Dendritic cell treated with granulocyte-macrophage colony-stimulating factor and Interleukin-4, amounts not matched to agents 40 ng/mL and 50 ng/mL, for 4 days (primary cell): Measurements from ENCODE around the gene TAP1.
A peak's percentile ranks its signal among the peaks of the same experiment; 100 is the strongest.
"Not testable (repeated sequence)": the region's sequence is repeated elsewhere in the genome, so short reads cannot be mapped to it uniquely, and the experiment has no call there.

Source experiments
- H3K27ac Mint-ChIP-seq: one replicate; pipeline ENCODE4 v1.8.0; 2022; ENCODE audit warnings: mild to moderate bottlenecking, mixed read lengths
- H3K27me3 Mint-ChIP-seq: one replicate; pipeline ENCODE4 v1.8.0; 2022; ENCODE audit warnings: mild to moderate bottlenecking, mixed read lengths
- H3K36me3 Mint-ChIP-seq: one replicate; pipeline ENCODE4 v1.8.0; 2022; ENCODE audit warnings: low read depth, mixed read lengths
- H3K4me1 Mint-ChIP-seq: one replicate; pipeline ENCODE4 v1.8.0; 2022; ENCODE audit warnings: low read depth, mixed read lengths
- H3K4me3 Mint-ChIP-seq: one replicate; pipeline ENCODE4 v1.8.0; 2022; ENCODE audit warnings: mild to moderate bottlenecking, moderate library complexity, mixed read lengths
- H3K9me3 Mint-ChIP-seq: one replicate; pipeline ENCODE4 v1.8.0; 2022; ENCODE audit warnings: mixed read lengths
- intact Hi-C: fragments of 100-400 bp; cut with micrococcal nuclease; formaldehyde crosslinking; loops from one replicate; pipeline ENCODE4 v1.15.0; 2022

Gene TAP1

DNA sequence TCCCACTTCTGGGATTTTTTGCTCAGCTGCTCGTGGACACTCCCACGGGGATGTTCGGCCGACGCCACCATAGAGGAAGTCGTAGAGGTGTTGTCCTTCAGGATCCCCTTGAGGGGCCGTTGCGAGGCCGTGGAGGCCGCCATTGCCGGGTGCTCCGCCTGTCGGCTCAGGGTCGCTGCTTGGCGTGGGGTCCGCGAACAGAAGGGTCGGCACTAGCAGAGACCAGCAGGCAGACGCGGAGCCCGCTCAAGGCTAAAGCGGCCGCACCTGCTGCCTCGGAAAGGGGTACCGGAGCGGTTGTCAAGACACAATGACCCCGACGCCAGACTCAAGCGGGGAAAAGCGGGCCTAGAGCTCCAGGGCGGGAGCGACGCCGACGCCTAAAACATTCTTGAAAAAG is 26.2 kb upstream of the TAP1 start:
- Mint-ChIP-seq H3K27me3 (peaks cover 30% of the 10 kb centered on the region), H3K4me1 (peaks cover 12% of the 10 kb centered on the region), H3K4me3 (peak overlapping the region; percentile 15), H3K9me3 (no peaks in the 10 kb centered on the region), H3K36me3 (no peaks in the 10 kb centered on the region), H3K27ac (no peak overlapping the region)
- intact Hi-C loops: loop anchor here (10.0 kb wide), 1 partner anchor 215 kb away; no protein-coding TSS in a partner anchor

DNA sequence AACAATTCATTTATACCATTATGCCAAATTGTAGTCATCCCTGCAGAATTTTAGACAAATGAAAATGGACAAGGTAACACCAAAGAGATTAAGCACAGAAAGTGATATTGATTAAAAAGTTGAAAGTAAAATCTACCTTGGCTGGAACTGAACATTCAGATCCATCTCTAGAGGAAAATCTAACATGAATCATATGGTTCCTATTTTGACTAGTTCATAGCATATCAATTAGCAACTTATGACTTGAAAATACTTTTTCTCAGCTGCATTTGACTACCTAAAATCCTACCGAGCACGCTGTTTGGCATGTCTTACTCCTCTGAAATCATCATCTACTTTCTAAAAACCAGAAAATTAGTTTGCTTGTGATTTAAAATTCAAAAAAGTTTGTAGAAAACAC is 23.1 kb upstream of the TAP1 start:
- Mint-ChIP-seq H3K9me3 (no peaks in the 10 kb centered on the region), H3K4me1 (no peaks in the 10 kb centered on the region), H3K27me3 (peaks cover 44% of the 10 kb centered on the region), H3K36me3 (no peaks in the 10 kb centered on the region), H3K27ac (no peak overlapping the region), H3K4me3 (no peak overlapping the region)
- intact Hi-C loops: no loop called here

DNA sequence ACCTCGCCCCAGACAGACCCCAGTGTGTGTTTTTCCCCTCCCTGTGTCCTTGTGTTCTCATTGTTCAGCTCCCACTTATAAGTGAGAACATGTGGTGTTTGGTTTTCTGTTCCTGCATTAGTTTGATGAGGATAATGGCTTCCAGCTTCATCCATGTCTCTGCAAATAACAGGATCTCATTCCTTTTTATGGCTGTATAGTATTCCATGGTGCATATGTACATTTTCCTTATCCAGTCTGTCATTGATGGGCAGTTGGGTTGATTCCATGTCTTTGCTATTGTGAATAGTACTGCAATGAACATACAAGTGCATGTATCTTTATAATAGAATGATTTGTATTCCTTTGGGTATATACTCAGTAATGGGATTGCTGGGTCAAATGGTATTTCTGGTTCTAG is 20.4 kb upstream of the TAP1 start:
- H3K27ac Mint-ChIP-seq, H3K9me3 Mint-ChIP-seq, H3K4me3 Mint-ChIP-seq, H3K4me1 Mint-ChIP-seq, H3K36me3 Mint-ChIP-seq, intact Hi-C loops: not testable (repeated sequence)
- peaks cover 39% of the 10 kb centered on the region for H3K27me3 Mint-ChIP-seq

DNA sequence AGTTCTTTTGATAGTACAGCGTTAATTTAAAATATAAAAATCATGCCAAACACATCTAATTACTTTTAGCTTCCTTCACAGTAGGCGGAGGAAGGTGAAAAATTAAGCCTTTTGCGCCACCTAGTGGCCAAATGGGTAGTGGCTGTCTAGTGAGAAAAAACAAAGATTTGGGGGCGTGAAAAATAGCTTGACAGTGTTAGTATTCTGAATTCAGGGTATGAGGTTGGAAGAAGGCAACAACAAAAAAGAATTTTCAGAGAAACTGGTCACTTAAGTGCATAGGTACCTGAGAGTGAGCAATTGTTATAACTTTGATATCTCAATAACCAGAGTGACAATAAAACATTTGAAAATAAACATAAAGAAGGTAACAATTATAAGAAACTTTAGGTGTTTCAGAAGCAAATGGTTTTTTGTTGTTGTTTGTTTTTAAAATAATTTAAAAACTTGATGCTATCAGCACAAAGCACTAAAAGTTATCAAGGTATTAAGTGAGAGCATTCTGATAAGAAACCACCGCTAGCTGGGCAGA is 14.8 kb upstream of the TAP1 start:
- Mint-ChIP-seq H3K36me3 (no peaks in the 10 kb centered on the region), H3K27ac (no peak overlapping the region), H3K9me3 (no peaks in the 10 kb centered on the region), H3K27me3 (peaks cover 24% of the 10 kb centered on the region), H3K4me1 (peaks cover 16% of the 10 kb centered on the region), H3K4me3 (no peak overlapping the region)
- intact Hi-C loops: loop anchor here (1.0 to 10.0 kb wide), 4 partner anchors 30 to 456 kb away; partner anchors contain the start of gene TAP2

DNA sequence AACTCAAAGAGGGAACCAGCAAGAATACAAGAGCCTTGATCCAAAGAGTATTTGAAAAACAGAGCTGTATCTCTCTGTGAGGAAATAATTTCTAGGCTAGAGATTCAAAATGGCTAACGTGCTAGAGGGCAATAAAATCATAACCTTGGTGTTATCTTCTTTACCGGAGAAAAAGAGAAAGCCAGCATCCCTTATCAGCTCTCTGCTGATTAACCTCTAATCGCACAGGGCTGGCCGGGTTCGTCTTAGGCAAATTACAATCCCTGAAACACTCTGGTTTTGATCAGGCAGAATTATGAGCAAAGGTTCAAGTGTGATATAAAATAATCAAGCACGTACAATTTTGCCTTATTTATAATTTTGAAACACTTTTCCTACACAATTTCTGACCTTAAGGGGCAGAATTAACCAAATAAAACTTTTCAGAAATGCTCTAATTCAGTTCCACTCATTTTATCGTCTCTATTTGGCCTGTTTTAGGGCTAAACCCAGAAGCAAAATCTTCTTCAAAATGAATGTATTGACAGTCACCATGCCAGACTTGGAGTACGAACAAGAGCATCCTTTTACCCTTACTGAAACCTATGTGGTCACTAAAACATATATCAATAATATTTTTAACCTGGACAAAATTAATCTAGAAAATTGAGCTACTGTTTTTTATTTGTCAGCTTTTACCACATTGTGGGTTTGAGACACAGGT is 14.2 kb upstream of the TAP1 start:
- Mint-ChIP-seq H3K4me1 (peaks cover 22% of the 10 kb centered on the region), H3K36me3 (no peaks in the 10 kb centered on the region), H3K4me3 (no peak overlapping the region), H3K27me3 (peaks cover 21% of the 10 kb centered on the region), H3K27ac (no peak overlapping the region), H3K9me3 (no peaks in the 10 kb centered on the region)
- intact Hi-C loops: loop anchor here (1.0 to 10.0 kb wide), 4 partner anchors 29 to 455 kb away; partner anchors contain the start of gene TAP2

DNA sequence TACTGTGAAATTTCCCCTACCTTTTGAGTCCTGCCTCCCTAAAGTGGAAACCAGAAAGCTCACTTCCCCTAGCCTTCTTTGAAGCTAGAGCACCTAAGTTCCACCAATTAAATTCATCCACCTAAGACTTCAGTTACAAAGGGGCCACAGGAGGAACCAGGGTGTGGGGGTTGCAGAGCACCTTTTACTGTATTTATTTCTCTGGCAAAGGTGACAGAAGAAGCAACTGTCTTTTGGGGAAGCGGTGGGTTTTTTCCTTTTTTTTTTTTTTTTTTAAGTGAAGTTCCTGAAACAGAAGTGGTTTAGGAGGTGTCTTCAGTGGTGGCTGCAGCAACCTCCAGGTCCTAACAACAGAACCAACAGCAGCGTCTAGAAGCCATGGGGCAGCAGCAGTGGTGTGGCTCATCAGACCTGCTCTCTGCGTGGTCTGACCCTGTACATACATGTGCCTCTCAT is 13.5 kb upstream of the TAP1 start:
- Mint-ChIP-seq H3K4me1 (peaks cover 24% of the 10 kb centered on the region), H3K4me3 (no peak overlapping the region), H3K27ac (no peak overlapping the region), H3K9me3 (no peaks in the 10 kb centered on the region), H3K36me3 (no peaks in the 10 kb centered on the region), H3K27me3 (peaks cover 19% of the 10 kb centered on the region)
- intact Hi-C loops: loop anchor here (5.0 to 10.0 kb wide), 3 partner anchors 45 to 455 kb away; no protein-coding TSS in a partner anchor

DNA sequence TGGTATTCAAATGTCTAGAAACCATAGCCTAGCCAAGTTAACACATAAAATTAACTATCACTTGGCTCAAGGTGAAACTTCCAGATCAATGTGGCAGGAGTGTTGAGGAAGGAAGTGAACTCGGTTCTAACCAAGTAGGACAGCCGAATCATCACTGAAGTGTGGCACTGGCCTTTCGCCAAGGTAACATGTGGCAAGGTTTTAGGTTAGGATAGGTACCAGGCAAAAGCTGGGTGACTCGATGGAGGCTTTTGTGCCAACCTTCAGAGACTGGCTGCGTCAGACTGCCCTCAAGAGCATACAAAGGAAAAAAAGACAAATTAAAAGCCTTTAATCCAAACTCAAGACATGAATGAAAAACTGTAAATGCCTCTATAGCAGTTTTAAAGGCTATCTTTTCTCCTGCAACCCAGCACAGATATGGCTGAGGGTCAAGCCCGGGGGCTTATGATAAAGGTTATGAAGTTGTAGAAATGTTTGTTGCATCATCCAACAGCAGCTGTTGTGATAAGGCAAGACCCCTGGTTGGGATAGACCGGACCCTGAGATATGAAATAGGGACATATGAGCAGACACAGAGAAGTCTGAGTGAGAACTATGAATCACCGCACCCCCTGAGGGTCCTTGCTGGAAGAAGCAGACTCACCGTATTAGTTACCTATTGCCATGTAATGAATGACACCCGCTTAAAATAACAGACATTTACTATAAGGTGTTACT is 12.4 kb upstream of the TAP1 start:
- Mint-ChIP-seq H3K4me3 (no peak overlapping the region), H3K36me3 (peaks cover 6% of the 10 kb centered on the region), H3K4me1 (peaks cover 24% of the 10 kb centered on the region), H3K27me3 (peaks cover 13% of the 10 kb centered on the region), H3K27ac (no peak overlapping the region), H3K9me3 (no peaks in the 10 kb centered on the region)
- intact Hi-C loops: loop anchor here (5.0 to 10.0 kb wide), 3 partner anchors 44 to 454 kb away; no protein-coding TSS in a partner anchor

DNA sequence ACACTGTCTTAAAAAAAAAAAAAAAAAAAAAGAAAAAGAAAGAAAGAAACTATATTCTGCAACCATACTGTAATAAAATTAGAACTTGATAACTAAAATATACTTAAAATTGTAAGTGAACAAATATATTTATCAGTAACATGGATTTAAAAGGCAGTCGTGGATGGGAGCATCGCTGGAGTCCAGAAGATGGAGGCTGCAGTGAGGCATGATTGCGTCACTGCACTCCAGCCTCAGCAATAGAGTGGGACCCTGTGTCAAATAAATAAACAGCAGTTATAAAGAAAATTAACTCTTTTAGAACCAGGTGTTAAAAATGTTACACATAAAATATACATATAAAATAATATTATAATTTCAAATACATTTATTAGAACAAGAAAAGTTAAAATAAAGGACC is 9.2 kb upstream of the TAP1 start:
- H3K27me3 Mint-ChIP-seq: no peaks in the 10 kb centered on the region
- intact Hi-C loops: loop anchor here (10.0 kb wide), 1 partner anchor 158 kb away; no protein-coding TSS in a partner anchor
- peaks cover 38% of the 10 kb centered on the region for H3K36me3 Mint-ChIP-seq
- H3K9me3 Mint-ChIP-seq: no peaks in the 10 kb centered on the region
- no peak overlapping the region for H3K4me3 Mint-ChIP-seq
- peaks cover 36% of the 10 kb centered on the region for H3K4me1 Mint-ChIP-seq
- no peak overlapping the region for H3K27ac Mint-ChIP-seq

DNA sequence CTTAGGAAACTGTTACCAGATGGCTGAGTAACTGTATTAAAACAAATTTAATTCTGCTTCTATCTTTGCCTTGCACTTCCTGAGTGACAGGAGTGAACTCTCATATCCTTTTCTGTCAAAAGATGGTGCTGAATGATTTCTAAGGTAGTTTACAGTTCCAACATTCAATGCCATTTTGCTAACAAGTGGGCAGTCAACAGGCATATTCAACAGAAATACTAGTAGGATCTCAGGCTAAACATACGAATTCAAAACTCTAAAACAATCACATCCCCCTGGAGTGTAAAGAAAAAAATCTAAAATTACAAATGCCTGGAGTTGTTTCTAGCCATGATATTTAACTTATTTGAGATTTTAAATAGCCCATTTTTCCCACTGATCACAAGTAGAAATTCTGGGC is 7.2 kb upstream of the TAP1 start:
- peak overlapping the region; percentile 8 for H3K27ac Mint-ChIP-seq
- no peaks in the 10 kb centered on the region for H3K27me3 Mint-ChIP-seq
- intact Hi-C loops: loop anchor here (10.0 kb wide), 1 partner anchor 156 kb away; no protein-coding TSS in a partner anchor
- peaks cover 56% of the 10 kb centered on the region for H3K36me3 Mint-ChIP-seq
- H3K4me3 Mint-ChIP-seq: no peak overlapping the region
- H3K9me3 Mint-ChIP-seq: no peaks in the 10 kb centered on the region
- peaks cover 37% of the 10 kb centered on the region for H3K4me1 Mint-ChIP-seq

DNA sequence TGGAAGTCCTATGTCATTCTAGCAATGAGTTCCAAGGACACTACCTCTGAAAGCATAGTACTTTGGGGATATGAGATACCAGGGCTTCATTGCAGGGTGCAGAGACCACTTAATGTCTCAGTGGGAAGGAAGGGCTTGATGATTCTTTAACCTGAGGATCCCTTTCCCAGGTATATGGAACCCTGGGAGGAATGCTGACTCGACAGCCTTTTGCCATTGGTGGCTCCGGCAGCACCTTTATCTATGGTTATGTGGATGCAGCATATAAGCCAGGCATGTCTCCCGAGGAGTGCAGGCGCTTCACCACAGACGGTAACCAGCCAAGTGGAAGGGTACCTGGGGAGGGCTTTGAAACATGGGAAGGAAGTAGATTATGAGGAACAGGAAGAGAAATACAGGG is 4.7 kb upstream of the TAP1 start:
- intact Hi-C loops: no loop called here

DNA sequence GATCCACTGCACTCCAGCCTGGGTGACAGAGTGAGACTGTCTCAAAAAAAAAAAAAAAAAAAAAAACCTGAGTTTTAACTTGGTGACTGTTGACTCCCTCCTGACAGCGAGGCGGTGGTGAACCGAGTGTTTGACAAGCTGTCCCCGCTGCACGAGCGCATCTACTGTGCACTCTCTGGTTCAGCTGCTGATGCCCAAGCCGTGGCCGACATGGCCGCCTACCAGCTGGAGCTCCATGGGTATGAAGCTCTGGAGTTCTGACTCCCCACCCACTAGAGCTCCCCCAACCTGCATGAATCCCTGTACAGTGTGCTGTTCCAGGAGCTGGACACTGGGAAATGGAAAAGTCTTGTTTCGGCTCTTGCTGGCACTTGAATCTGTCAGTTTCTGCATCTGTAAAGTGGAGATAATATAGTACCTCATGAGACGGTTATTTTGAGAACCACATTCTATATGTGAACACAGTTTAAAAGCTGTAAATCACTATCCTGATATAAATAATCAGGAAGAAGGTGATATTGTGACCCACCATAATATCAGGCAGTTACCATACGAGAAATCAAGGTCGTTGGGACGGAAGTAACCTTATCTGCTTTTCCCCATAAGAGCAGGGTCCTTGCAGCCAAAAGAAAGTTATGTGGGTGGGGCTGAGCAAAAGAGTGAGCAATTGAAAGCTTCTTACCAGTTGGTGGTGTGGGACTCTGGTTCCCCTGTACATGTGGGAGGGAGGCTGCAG is 3.8 kb upstream of the TAP1 start:
- H3K27me3 Mint-ChIP-seq: no peaks in the 10 kb centered on the region
- no peak overlapping the region for H3K27ac Mint-ChIP-seq
- no peaks in the 10 kb centered on the region for H3K9me3 Mint-ChIP-seq
- H3K4me1 Mint-ChIP-seq: peaks cover 48% of the 10 kb centered on the region
- H3K4me3 Mint-ChIP-seq: no peak overlapping the region
- intact Hi-C loops: no loop called here
- peaks cover 81% of the 10 kb centered on the region for H3K36me3 Mint-ChIP-seq

More for the DNA sequence above, 4.7 kb upstream of the TAP1 start:
- peak overlapping the region; percentile 16 for H3K27ac Mint-ChIP-seq
- H3K9me3 Mint-ChIP-seq: no peaks in the 10 kb centered on the region
- no peak overlapping the region for H3K4me3 Mint-ChIP-seq
- no peaks in the 10 kb centered on the region for H3K27me3 Mint-ChIP-seq
- H3K4me1 Mint-ChIP-seq: peaks cover 47% of the 10 kb centered on the region
- H3K36me3 Mint-ChIP-seq: peaks cover 73% of the 10 kb centered on the region

DNA sequence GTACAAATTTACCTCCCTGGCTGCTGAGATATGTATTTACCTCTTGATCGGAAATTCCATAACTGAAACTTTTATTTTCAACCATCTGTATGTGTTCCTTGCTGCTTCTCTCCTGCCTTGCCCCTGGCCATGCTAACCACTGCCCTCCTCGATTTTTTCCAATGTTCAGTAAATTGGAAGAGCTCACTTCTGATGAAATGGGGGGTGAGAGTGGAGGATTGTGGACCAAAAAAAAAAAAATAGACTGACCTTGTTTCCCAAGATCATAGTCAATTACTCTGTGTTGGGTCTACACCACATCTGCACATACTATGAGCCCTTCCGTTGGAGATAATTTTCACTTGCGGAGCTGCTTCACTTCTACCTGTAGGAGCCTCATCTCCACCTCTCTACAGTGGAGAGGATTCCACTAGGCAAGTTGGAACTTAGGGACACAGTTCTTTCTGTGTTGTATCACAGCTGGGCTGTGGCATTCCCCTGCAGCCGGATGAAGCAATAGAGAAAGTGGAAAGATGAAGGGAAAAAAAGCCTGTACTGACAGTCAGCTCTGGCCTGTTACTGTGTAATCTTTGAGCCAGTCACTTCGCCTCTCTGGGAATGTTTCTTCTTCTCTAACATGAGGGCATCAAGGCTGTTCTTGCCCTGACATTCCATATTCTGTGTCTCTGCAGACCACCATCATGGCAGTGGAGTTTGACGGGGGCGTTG is 2.1 kb upstream of the TAP1 start:
- Mint-ChIP-seq H3K9me3 (no peaks in the 10 kb centered on the region), H3K36me3 (peaks cover 90% of the 10 kb centered on the region), H3K4me3 (peak overlapping the region; percentile 95)

More for the DNA sequence above, 2.1 kb upstream of the TAP1 start:
- Mint-ChIP-seq H3K27ac (peak overlapping the region; percentile 93), H3K27me3 (no peaks in the 10 kb centered on the region), H3K4me1 (peaks cover 64% of the 10 kb centered on the region)
- intact Hi-C loops: loop anchor here (2.0 kb wide), 1 partner anchor 17 kb away; the partner anchor contains the start of gene TAP2
